Astrocyte of the cerebellum (primary cell): Measurements from ENCODE around the gene PLEKHG7.

ENCODE experiments used
- DNase-seq: peaks from one replicate; pipeline ENCODE4 v3.0.0-alpha.2; 2011; ENCODE audit warnings: low read depth
- H3K4me3 ChIP-seq: 2 replicates; pipeline ENCODE4 v1.5.1; 2011; ENCODE audit warnings: mild to moderate bottlenecking, low read depth, low read length, moderate library complexity
- CTCF ChIP-seq: IDR thresholded peaks from 2 replicates; pipeline ENCODE4 v1.5.1; 2012; ENCODE audit warnings: low read length, low read depth, moderate library complexity, mild to moderate bottlenecking; ENCODE audit errors: missing control alignments
- in situ Hi-C: cut with HindIII; loops from 2 replicates; pipeline ENCODE4 v1.10.0; 2017; ENCODE audit warnings: low sequenced_read_pairs

The PLEKHG7 gene

DNA sequence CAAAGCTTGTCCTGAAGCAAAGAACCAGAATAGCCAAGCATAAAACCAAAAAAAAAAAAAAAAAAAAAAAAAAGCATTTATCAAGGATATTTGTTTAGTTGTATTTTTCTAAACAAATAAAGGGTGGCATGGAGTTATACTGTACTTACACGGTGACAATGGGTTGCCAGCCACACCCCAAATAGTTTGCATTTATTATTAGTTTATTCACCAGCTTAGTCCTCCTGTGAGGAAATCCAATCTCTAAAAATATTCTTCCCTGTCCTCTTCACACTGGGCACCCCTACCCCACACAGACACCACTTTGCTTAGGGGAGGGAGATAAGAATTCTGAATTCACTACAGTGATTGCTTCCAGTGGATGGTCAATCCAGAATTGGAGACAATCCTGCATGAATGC, 18.9 kb downstream of the PLEKHG7 start:
- no peak for DNase-seq
- no peak for TF ChIP-seq CTCF
- in situ Hi-C loops, result no loop called here
- no peak overlapping the region for H3K4me3 ChIP-seq

DNA sequence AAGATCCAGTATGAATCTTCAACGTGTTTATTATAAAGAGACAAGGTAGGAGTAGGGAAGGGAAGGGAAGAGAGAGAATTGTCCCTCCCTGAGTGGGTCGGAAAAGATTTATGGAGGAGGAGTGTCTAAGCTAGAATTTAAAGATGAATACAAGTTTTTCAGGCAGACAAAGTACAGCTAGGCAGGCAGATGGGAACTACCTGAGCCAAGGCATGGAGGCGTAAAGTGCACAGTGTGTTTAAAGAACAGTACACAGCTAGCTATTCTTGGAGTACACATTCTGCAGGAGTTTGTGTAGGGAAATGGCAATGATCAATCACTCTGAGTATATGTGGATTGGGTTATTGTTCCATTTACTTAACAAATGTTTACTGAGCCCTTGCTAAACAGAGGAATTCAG, 20.1 kb downstream of the PLEKHG7 start:
- no peak overlapping the region for H3K4me3 ChIP-seq
- no peak for DNase-seq
- TF ChIP-seq CTCF, result no peak
- in situ Hi-C loops, result no loop called here

DNA sequence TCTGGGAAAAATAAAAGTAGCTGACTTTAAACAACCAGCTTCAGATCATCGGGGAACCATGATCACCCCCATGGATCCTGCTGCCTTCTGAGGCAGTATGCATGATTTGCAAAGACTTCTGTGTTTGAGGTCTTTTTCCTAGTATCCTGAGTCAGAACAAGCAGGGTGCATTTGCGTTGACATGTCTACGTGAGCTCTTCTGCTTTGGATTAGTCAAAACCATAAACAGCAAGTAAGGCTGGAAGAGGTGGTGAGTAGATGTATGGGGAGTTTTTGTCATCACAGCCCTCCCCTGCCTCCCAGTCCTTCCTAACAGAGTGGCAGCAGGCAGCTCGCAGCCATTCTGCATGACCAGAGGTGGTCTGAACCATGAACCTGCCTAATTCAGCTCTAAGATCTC, 24.1 kb downstream of the PLEKHG7 start:
- H3K4me3 ChIP-seq, result no peak overlapping the region
- no peak for DNase-seq
- in situ Hi-C loops, result no loop called here
- no peak for TF ChIP-seq CTCF

- no peak for DNase-seq
- TF ChIP-seq CTCF, result no peak
- H3K4me3 ChIP-seq, result no peak overlapping the region
- in situ Hi-C loops, result no loop called here
Measured at GRCh38 chr12:92729773-92730305, 27.1 kb downstream of the PLEKHG7 start.

DNA sequence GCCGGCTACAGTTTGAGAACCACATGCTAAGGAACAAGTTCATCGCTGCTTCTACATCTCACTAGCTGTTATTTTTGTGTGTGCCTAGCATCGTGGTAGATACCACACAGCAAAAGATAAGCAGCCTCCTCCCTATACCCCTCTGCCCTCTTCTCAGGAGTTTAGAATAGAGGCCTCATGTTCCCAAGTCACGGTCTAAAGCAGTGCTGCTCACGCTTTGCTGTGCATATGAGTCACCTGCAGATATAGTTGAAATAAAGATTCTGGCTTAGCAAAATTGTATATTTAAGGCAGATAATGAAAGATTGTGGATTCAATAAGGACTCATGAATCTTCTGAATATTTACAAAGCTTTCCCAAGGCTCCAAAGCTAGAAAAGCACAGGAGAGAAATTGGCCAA, 28.0 kb downstream of the PLEKHG7 start:
- H3K4me3 ChIP-seq, result no peak overlapping the region
- TF ChIP-seq CTCF, result no peak
- DNase-seq, result no peak
- in situ Hi-C loops, result no loop called here

DNA sequence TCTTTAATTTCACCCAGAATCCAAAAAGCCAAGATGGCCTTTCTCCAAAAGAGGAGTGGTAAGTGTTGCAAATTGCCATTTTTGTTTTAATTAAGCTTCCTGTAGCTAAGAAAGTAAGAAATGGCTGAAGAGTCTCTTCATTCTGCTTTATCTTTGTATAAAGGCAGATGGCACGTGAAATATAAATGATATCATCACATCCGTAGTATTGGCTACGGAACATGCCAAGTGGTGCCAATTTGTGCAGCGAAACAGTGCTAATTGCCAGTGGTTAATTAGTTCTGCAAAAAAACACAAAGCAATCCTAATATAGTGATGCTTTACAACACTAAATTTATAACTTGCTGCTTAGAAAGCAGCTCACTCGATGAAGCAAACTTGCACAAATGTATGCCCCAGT, 29.4 kb downstream of the PLEKHG7 start:
- no peak for DNase-seq
- H3K4me3 ChIP-seq, result no peak overlapping the region
- no peak for TF ChIP-seq CTCF
- in situ Hi-C loops, result no loop called here

GRCh38 chr12:92732716-92733115, 29.9 kb downstream of the PLEKHG7 start:
- H3K4me3 ChIP-seq, result no peak overlapping the region
- TF ChIP-seq CTCF, result no peak
- DNase-seq, result no peak
- in situ Hi-C loops, result no loop called here
